HG02970 (cell line): Measurements from ENCODE around the gene PRKCB.

Experiments
- ATAC-seq: cut with Tn5 transposase; IDR thresholded peaks from one replicate; pipeline ENCODE4 v1.9.1; 2021; ENCODE audit warnings: mild to moderate bottlenecking, moderate library complexity, moderate number of reproducible peaks; ENCODE audit not compliant: unreplicated experiment, low FRiP score

The PRKCB gene

GRCh38 chr16:23835390-23836077 is at the start of gene PRKCB:
TSS of gene PRKCB (plus strand) at chr16:23835983.
- peak; percentile 67 for ATAC-seq

- no peak for ATAC-seq
Observed at GRCh38 chr16:23786964-23787561, 48.7 kb upstream of the PRKCB start.

GRCh38 chr16:23788685-23789084 is 47.1 kb upstream of the PRKCB start:
- ATAC-seq: no peak

- ATAC-seq: no peak
Observed at GRCh38 chr16:23795378-23795777, 40.4 kb upstream of the PRKCB start.

GRCh38 chr16:23796941-23797340 is 38.8 kb upstream of the PRKCB start:
- no peak for ATAC-seq

- no peak for ATAC-seq
Observed at GRCh38 chr16:23801378-23801777, 34.4 kb upstream of the PRKCB start.

- no peak for ATAC-seq
Observed at GRCh38 chr16:23802776-23803175, 33.0 kb upstream of the PRKCB start.

GRCh38 chr16:23803591-23804123 is 32.1 kb upstream of the PRKCB start:
- ATAC-seq: no peak

- no peak for ATAC-seq
Observed at GRCh38 chr16:23807028-23807427, 28.8 kb upstream of the PRKCB start.

GRCh38 chr16:23821467-23821866 is 14.3 kb upstream of the PRKCB start:
- ATAC-seq: no peak

GRCh38 chr16:23821875-23822688 is 13.7 kb upstream of the PRKCB start:
- ATAC-seq: no peak

GRCh38 chr16:23823475-23824384 is 12.1 kb upstream of the PRKCB start:
- no peak for ATAC-seq

GRCh38 chr16:23824909-23825308 is 10.9 kb upstream of the PRKCB start:
- ATAC-seq: no peak

- peak; percentile 55 for ATAC-seq
Observed at GRCh38 chr16:23826528-23827045, 9.2 kb upstream of the PRKCB start.

- ATAC-seq: no peak
Observed at GRCh38 chr16:23827057-23827456, 8.7 kb upstream of the PRKCB start.

GRCh38 chr16:23829454-23829853 is 6.3 kb upstream of the PRKCB start:
- ATAC-seq: no peak

- ATAC-seq: no peak
Observed at GRCh38 chr16:23830276-23830675, 5.5 kb upstream of the PRKCB start.

GRCh38 chr16:23832882-23833281 is 2.9 kb upstream of the PRKCB start:
- no peak for ATAC-seq

GRCh38 chr16:23833504-23833903 is 2.3 kb upstream of the PRKCB start:
- ATAC-seq: no peak
